ENCODE results near the gene MFAP3L. TPM values are rescaled to one million over a fixed set of nuclear protein-coding genes. Genes with fewer than 3 reads are reported as not detected.
"Not testable (repeated sequence)": the region's sequence is repeated elsewhere in the genome, so short reads cannot be mapped to it uniquely, and the experiment has no call there.

MFAP3L gene
- total RNA-seq: 4.1 TPM

DNA sequence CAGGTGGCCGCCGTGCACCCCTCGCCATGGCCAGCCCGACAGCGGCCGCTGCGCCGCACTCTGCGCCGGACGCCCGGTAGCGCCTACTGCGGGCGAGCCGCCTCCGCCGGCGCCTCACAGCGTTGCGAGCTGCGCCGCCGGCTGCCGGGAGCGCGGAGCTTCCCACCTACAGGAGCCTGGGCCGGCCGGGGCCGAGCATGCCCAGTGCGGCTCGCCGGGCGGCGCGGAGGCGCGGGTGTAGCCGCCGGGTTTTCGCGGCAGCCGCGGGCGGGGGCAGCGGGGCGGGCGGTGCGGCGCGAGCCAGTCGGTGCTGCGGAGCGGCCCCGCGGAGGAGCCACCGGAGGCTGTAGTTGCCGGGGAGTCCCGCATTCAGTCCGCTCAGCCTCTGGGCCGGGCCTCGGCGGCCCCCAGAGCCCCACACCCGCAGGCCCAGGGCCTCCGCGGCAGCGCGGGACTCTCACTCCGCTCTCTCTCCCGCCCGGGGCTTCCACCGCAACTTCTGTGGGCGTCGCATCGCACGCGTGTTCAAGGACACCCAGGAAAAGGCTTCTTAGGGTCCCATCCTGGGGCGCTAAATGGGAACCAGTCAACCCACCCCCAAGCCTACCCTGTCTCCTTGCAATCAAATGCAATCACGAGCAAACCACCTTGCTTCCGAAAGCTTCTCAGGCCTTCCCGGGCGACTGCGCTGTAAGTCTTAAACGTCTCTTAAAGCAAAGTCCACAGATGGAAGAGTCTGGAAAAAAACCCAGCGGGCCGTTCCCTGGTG, at the start of gene MFAP3L:
Gene MFAP3L (minus strand): TSS at position 143 of the 769 bp plus-strand sequence. CDS start 20,518 bp downstream, outside the sequence.
- peak; percentile 93 for DNase-seq

DNA sequence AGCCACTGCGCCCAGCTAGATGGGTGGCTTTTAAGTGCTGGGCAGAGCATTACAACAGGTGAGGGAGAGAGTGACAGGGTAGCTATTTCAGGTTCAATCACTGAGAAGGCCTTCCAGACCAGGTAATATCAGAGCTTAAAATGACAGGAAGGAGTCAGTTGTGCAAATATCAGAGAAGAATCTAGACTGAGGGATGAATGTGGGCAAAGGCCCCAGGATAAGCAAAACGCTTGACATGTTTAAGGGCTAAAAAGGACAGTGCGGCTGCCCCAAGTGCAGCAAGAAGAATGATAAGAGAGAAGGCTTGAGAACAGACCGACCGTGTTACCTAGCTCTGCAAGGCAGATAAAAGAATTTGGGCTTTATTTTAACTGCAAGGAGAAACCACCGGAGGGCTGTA, 45.0 kb upstream of the MFAP3L start:
- no peak for DNase-seq

DNA sequence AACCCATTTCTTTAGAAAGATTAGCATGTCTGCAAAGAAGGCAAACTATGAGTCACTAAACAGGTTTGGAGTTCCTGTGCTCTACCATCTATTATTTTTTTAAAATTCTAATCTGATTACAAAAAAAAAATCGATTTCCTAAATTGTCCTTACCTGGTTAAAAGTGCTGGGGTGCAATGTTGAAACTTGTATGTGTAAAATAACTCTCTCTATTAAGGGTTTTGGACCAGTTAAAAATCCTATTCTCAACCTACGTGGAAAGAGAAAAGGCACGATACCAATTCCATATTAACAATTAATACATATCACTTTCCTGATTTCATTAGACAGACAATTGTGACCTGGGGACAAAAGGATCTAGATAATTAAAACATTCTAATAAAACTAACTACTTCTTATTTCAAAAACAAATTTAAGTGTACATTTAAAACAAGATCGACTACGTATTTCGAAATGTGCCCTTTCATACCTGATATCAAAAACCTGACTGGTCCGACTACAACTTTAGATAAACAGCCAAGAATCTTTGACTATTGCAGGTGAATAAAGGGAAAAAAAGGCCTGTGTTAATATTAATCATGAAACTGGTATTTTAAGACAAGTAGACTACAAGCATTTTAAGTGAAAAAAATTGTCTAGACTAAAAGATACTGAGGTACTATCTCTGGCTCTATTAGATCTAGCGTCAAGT, 42.4 kb upstream of the MFAP3L start:
- DNase-seq: no peak

DNA sequence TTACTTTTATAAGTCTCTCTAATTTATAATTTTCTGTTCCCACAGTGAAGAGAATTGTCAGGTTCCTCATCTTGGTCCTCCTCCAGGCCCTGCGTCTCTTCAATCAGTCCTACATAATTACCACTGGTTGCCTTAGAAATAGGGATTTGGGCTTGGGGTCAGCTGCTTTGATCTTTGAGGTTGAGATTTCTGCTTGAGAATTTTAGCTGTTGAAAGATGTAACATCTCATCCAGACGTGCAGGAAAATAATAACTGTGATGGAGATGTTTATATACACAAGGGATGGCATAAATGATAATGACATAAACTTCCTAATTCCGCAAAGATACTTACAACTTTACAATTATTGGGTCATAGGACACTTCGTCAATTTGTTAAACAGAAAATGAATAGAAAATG, 33.2 kb upstream of the MFAP3L start:
- no peak for DNase-seq

DNA sequence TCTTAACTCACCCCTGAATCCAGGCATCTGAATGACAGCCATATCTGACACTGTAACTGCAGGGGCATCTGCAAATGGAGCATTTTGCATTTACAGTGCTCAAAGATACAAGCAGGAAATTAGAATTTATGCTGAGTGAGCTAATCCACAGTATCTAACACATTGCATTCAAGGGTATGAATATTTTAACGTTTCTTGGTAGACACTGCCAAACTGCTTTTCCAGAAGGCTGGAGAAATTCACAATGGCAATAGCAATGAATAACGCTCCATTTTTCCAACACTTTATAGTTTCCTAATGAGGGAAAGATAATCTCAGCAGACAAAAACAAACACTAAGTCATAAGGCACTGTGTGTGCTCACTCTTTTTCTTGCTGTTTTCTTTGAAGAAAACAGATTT, 32.6 kb upstream of the MFAP3L start:
- no peak for DNase-seq

DNA sequence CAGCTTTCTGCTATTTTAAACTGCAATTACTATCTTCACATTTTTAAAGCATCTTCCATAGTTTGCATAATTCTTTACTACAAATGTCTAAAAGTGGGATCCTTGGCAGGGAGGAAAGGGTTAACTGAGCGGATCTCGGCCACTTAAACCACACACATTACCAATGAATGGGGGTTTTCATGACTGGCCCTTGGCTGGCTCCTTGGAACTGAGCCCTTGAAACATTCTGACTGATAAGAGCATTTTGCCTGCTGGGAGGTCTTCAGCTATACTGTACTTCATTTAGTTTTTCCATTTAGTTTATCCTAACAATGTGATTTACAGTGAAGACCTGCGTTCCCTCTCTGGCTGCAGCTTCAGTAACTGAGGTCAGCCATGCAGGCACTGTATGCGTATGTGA, 31.7 kb upstream of the MFAP3L start:
- no peak for DNase-seq

DNA sequence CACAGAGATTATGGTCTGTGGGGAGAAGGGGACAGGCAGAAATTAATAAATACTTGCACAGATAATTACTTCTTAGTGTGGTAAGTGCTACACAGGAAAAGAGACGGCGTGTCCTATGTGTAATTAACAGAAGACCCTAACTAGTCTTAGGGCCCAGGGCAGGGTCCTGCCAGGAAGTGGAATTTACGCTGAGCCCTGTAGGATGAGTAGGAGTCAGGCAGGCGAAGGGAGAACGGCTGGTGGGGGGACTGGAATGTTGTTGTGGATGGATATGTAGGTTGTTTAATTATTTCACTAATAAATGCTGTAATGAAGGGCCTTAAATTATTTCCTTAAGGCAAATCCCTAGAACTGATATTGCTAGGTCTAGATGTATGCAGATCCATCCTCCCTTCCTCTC, 26.7 kb upstream of the MFAP3L start:
- no peak for DNase-seq

DNA sequence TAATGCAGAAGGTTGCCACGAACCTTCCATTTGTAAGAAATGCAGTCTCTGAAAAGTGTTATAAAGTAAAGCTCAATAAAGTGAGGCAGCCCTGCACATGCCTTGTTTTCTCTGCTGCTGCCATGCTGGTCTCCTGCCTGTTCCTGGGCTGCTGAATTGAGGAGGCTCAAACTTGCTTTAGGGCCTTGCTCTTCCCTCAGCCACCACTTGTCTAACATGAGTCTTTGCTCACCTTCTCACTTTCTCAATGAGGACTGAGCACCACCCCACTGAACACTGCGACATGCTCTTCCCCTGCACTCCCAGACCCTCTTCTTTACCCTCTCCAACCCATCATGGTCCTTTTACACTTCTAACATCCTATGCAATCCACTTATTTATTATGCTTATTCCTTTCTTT, 25.2 kb upstream of the MFAP3L start:
- no peak for DNase-seq

DNA sequence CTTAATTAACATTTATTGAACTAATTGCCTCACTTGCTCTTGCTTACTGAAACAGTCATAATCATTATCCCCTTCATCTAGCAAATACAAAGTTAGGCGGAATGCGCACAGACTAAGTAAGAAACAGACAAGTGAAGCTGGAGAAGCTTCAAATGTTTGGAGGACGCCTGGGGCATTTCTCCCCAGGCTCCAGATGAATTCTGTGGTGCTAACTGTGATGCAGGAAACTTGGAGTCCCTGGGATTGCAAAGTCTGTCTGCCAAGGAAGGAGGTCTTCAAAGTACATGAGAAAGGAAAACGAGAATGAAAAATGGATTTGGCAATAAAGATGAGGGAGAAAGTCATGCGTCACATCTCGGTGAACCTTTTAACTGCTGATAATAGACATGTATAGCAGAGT, 23.6 kb upstream of the MFAP3L start:
- DNase-seq: no peak

DNA sequence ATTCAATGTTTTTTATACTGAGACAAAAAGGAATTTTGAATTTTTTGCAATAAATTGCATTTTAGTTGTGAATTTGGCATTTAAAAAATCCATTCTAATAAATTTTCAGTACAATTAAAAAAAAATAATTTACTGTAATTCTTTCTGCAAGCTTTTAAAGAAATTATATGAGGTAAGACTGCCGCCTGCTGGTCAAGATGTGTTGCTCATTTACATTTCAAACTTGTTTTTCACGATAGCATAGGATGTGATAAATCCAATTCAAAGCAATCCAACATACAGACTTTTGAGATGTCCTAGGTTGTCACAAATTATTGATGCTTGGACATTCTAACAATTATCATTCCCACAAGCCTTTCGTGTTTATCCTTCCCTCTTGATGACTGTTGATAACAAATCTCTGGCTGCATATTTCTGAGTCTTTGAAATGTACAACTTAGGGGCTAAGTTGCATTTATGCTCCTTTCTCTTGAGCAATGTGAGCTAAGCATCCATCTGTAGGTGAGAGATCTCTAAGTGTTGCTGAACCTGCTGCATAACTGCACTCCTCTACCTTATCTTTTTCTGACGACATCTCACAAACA, 21.7 kb upstream of the MFAP3L start:
- peak; percentile 89 for DNase-seq

DNA sequence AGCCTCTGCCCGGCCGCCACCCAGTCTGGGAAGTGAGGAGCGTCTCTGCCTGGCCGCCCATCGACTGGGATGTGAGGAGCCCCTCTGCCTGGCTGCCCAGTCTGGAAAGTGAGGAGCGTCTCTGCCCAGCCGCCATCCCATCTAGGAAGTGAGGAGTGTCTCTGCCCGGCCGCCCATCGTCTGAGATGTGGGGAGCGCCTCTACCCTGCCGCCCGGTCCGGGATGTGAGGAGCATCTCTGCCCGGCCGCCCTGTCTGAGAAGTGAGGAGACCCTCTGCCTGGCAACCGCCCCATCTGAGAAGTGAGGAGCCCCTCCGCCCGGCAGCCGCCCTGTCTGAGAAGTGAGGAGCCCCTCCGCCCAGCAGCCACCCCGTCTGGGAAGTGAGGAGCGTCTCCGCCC, 20.0 kb upstream of the MFAP3L start:
- not testable (repeated sequence) for DNase-seq

DNA sequence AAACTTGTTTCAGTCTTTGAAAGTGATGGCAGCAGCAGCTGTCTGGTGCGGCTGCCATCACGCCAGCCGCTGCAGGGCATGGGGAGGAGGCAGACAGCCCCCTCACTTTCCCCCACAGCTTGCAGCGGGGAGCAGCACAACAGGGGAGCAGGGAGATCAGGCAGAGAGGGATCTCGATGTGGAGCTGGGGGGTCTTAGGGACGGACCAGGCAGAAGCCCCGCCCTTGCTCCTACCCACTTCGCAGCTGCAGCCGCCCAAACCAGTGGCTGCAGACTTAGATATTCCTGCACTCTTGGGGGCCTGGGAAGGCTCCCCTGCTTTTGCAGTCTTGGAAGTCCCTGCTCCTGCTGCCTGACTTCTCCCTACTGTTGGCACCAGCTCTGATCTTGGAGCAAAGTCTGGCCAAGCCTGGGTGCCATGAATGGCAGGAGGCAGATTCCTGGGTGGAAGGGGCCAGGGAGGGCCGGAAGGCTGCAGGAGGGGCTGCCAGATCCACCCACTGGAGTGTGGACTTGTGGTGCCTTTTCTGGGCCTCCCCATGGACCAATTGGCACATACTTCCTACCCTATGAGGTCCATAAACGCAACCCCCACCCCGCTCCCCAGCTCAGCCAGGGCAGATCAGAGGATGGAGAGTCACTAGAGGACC, 14.0 kb upstream of the MFAP3L start:
- no peak for DNase-seq

DNA sequence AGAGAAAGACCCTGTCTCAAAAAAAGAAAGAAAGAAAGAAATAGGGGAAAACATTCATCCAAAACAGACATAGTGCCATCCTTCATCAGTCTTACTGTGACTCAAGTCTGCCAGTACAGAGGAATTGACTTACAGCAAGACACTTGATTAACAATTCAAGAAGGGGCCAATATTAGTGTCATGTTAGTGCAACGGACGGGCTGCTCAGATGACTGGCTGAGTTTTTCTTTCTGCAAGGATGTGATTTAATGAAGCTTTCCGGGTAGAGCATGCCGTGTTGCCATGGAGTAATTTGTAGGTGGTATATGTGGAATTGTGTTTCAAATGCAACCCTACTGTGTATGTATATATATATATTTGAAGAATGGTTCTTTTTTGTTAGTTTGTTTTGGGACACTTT, 12.6 kb upstream of the MFAP3L start:
- no peak for DNase-seq

DNA sequence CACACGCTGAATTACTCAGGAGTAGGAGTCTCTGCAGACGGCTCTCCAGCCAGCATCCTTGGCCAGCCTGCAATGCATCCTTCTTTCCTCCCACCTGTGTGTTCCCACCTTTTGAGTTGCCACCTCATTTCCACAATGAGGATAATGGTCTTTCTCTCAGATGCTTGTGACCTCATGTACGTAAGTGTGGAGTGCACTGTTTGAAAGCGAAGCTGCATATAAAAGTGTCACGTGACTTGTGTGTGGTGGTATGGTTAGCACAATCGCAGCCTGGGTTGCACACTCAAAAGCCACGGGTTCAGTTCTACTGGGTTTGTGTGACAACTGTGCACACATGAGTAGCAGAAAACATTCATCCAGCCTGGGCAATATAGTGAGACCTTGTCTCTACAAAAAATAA, 12.0 kb upstream of the MFAP3L start:
- no peak for DNase-seq

DNA sequence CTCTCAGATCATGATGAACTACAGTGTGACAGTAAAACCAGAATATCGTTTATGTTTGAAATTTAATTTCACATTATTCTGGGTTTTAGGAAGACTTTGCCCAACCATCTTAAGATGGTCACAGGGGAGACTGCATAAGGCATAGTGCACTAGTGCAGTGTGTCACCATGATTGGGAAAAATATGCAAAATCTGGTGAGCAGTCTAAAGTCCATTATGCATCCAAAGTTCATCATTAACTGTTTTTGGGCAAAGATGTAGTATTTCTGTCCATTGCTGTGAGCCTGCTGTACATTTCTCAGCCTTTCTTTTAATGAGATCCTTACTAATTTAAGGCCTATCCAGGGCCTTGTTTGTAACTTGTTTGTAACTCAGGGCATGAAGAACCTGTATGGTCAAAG, 11.3 kb upstream of the MFAP3L start:
- no peak for DNase-seq

DNA sequence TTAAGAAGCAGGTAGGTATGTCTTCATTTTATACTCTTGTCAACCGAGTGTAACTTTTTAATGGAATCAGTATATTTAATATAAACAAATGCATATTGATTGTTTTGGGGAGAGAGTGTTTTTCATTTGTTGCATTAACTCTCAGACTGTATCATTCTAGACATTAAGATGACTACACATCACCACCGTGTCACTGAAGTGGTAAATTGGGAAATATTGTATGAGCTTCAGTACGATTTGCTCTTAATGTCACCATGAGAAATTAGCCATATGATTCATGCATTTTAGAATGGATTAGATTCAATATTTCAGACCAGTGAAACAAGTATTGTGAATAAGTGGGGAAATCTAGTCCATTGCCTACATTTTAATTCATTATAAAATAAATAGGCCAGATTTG, 9.7 kb upstream of the MFAP3L start:
- no peak for DNase-seq

DNA sequence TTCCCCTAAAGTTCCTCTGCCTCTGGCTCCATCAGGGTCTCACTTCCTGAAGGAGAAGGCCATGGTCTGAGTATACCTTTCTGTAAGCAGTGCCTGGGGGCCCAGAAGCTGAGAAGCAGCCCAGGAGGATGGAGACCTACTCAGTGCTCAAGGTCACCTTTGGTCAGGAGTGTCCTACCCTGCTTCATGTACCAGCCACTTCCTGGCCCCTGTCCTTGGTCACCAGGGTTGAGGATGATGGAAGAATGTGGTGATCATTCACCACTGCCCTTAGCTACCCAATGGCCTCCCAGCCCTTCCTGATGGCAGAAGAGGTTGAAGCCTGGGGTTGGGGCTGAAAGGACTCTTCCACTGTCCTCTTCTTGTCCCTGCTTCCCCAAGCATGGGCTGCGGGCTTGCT, 9.0 kb upstream of the MFAP3L start:
- no peak for DNase-seq

DNA sequence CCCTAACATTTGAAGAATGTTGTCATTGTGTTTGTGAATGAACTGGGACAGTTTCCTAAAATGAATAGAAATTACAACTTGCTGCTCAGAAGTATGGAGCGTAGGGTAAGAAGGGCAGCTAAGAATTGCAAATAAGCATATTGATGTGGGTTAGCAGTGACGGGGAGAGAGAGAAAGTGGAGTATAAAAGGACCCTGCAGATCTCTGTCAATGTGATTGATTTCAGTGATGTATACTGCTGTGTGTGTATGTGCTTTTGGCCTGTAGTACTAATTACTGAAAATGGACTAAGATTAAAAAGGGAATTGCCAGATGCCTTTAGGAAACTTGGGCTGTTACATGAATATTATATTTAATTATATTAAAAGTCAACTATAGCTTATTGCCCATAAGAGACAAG, 7.8 kb upstream of the MFAP3L start:
- no peak for DNase-seq

DNA sequence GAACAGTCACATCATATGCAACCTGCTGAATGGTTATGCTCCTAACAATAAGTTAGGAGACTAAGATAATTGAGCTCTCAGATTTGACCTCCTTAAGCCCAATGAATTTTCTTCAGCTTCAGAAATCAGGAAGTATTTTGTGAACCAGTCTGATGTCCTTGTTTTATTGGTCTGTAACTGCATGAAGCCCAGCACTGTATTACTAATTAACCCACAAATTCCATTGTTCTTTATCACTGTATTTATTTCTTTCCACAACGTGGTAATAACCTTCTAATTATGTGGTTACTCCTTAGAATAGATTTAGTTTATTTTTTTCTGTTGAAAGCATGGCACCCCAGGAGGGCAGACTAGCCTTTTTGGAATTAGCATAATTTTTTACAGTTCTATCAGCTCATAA, 3.9 kb upstream of the MFAP3L start:
- DNase-seq: no peak

DNA sequence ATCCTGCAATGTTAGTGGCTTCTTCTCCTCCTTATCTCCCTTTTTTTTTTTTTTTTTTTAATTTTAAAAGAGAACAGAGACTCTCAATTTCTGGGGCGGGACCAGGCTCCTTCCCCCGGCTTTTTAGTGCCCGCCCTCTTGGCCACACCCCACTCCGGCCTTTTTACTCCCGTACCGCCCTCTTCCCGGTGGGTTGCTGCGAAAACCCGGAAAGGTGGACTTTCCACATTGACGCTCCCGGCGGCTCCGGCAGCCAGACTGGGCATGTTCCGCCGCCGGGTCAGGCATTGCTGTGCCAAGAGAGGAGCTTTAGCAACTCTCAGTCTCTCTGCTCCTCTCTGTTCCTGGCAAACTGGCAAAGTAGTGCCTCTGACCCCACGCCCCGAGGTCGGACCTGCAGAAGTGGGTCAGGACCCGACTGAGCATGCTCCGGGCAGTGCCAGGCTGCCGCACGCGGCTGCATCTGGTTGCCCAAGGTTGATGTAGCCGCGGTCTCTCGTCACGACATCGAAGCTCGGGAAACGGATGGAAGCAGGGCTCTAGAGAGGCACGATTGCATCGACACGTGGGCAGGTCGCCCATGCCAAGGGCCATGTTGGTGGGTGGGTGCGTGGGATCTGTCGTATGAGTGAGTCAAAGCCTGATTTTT, 1.1 kb upstream of the MFAP3L start:
- peak; percentile 97 for DNase-seq

DNA sequence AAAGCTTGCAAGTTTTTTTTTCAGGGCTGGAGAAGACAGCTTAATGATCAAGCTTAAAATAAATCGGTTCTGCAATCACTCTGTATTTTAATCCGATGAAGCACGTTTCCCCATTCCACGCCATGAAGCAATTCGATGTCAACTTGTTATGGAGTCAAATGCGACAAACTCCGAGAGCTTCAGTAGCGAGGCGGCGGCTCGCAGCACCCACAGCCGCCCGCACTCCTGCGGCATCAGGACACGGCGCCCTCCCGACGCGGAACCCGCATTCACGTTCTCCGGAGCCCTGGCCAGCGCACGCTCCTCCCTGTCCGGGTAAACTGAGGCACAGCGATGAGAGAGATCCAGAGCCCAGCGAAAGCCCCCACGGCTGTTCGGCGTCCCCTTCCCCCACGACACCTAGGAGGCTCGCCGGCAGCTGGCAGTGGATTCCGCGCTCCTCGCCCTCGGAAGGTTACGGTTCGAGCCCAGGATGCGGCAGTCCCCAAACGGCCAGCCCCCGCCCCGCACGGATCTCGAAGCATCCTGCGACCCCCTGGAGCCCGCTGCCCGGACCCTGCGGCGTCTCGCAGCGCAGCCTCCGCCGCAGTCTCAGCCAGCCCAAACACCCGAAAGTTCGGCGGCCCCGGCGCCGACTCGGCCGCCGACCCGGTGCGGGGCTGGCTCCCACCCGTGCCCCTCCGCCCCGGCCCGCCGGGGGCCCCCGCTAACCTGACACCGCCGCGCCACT, 507 bp downstream of the MFAP3L start:
- DNase-seq: peak; percentile 7

DNA sequence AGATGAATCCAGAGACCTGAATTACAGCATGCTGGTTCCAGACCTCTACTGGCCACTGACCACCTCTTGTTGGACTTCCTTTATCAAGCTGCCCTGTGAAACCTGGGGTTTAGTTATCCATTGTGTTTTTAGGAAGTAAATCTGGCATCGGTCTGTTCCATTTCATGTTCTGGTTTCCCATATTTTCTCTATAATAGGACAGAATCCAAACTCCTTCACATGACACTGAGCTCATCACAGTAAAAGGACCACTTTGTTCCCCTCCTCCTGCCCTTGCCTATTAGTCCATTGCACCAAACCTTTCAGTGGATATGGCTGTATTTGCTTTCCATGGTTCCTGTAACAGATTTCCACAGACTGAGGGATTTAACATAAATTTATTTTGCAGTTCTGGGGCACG, 4.0 kb downstream of the MFAP3L start:
- DNase-seq: no peak
